Thoracic aorta (tissue), 2 donors: ENCODE results near the gene MGAT5. TPM values are rescaled to one million over a fixed set of nuclear protein-coding genes. Genes with fewer than 3 reads are reported as not detected.

ENCODE experiments used
- ATAC-seq: fragments of 150-250 bp; one replicate; pipeline ENCODE4 v1.8.0; 2017; ENCODE audit warnings: low read depth; ENCODE audit not compliant: insufficient number of reproducible peaks, low FRiP score
- DNase-seq: peaks from one replicate; pipeline ENCODE4 v3.0.0-alpha.2; 2020; ENCODE audit warnings: low spot score
- H3K27ac ChIP-seq, 2 donors: fragments of 200-600 bp; sonication (generic); 1 replicate in 1 of 2; 2 replicates in 1 of 2; pipeline ENCODE4 v1.5.1; 2016; ENCODE audit warnings: mild to moderate bottlenecking in 2 of 2, moderate library complexity in 2 of 2
- H3K27me3 ChIP-seq: fragments of 200-600 bp; sonication (generic); replicated peaks from 2 replicates; pipeline ENCODE4 v1.6.0; 2016; ENCODE audit warnings: mild to moderate bottlenecking; ENCODE audit not compliant: insufficient read depth
- H3K36me3 ChIP-seq: fragments of 200-600 bp; sonication (generic); one replicate; pipeline ENCODE4 v1.5.1; 2016
- H3K4me1 ChIP-seq, 2 donors: fragments of 200-600 bp; sonication (generic); 1 replicate in 1 of 2; 2 replicates in 1 of 2; pipeline versions ENCODE4 v1.5.1 to v1.6.0; 2016; ENCODE audit warnings: low read depth in 2 of 2, mild to moderate bottlenecking in 1 of 2; ENCODE audit not compliant: control insufficient read depth in 1 of 2
- H3K4me3 ChIP-seq: fragments of 200-600 bp; sonication (generic); 2 replicates; pipeline ENCODE4 v1.5.1; 2016; ENCODE audit warnings: mild to moderate bottlenecking
- H3K9me3 ChIP-seq: fragments of 200-600 bp; sonication (generic); 2 replicates; pipeline ENCODE4 v1.5.1; 2016
- CTCF ChIP-seq: fragments of 200-600 bp; sonication (generic); IDR thresholded peaks from one replicate; pipeline ENCODE4 v1.5.1; 2019; ENCODE audit warnings: antibody characterized with exemption
- total RNA-seq, 2 donors: library from RNA; depleted of rRNA; stranded (reverse); fragments of >200 nt; gene quantifications; one replicate each; pipeline versions ENCODE4 v1.1.0 to v1.2.3, GENCODE V29; 2016

The MGAT5 gene
- total RNA-seq, 2 donors from 2014 or later, result 43.9 to 95.3 TPM

GRCh38 chr2:134413912-134414311, 160.0 kb downstream of the MGAT5 start:
- Histone ChIP-seq H3K9me3 (no peaks in the 10 kb centered on the region), H3K4me3 (no peak overlapping the region), H3K36me3 (no peaks in the 10 kb centered on the region), H3K27me3 (no peaks in the 10 kb centered on the region), H3K27ac (no peak overlapping the region), H3K4me1 (peaks cover 4 to 21% of the 10 kb centered on the region in 2 donors)
- ATAC-seq (no peak), DNase-seq (no peak)
- TF ChIP-seq CTCF, result no peak

- Histone ChIP-seq H3K36me3 (no peaks in the 10 kb centered on the region), H3K27ac (no peak overlapping the region), H3K27me3 (no peaks in the 10 kb centered on the region), H3K4me1 (peaks cover 3 to 24% of the 10 kb centered on the region in 2 donors), H3K9me3 (no peaks in the 10 kb centered on the region), H3K4me3 (no peak overlapping the region)
- no peak for DNase-seq
- TF ChIP-seq CTCF, result no peak
- ATAC-seq, result no peak
These were observed 162.1 kb downstream of the MGAT5 start for GRCh38 chr2:134416018-134416417.

GRCh38 chr2:134416637-134417036, 162.8 kb downstream of the MGAT5 start:
- Histone ChIP-seq H3K4me1 (peaks cover 0 to 24% of the 10 kb centered on the region in 2 donors), H3K36me3 (no peaks in the 10 kb centered on the region), H3K27me3 (no peaks in the 10 kb centered on the region), H3K27ac (no peak overlapping the region), H3K9me3 (no peaks in the 10 kb centered on the region), H3K4me3 (no peak overlapping the region)
- no peak for TF ChIP-seq CTCF
- DNase-seq (no peak), ATAC-seq (no peak)

GRCh38 chr2:134417968-134418582, 164.2 kb downstream of the MGAT5 start:
- H3K36me3 ChIP-seq, result no peaks in the 10 kb centered on the region
- no peaks in the 10 kb centered on the region for H3K27me3 ChIP-seq
- H3K4me1 ChIP-seq, result peaks cover 0 to 22% of the 10 kb centered on the region in 2 donors
- no peak for TF ChIP-seq CTCF
- no peak overlapping the region for H3K27ac ChIP-seq
- DNase-seq (no peak), ATAC-seq (no peak)
- H3K9me3 ChIP-seq, result no peaks in the 10 kb centered on the region
- no peak overlapping the region for H3K4me3 ChIP-seq

GRCh38 chr2:134420259-134420658, 166.4 kb downstream of the MGAT5 start:
- TF ChIP-seq CTCF, result no peak
- no peak for DNase-seq
- H3K9me3 ChIP-seq, result no peaks in the 10 kb centered on the region
- H3K36me3 ChIP-seq, result no peaks in the 10 kb centered on the region
- H3K4me1 ChIP-seq, result peaks cover 0 to 22% of the 10 kb centered on the region in 2 donors
- no peak overlapping the region for H3K27ac ChIP-seq
- H3K27me3 ChIP-seq, result no peaks in the 10 kb centered on the region
- ATAC-seq, result no peak
- no peak overlapping the region for H3K4me3 ChIP-seq
